ENCODE data around the gene VEGFC. TPM values are rescaled to one million over a fixed set of nuclear protein-coding genes. Genes with fewer than 3 reads are reported as not detected.

The VEGFC gene
- total and polyA plus RNA-seq, 12 donors, result 5.4 to 14.4 (median 8.7) TPM

GRCh38 chr4:176805155-176805554, 12.4 kb upstream of the VEGFC start:
- DNase-seq (no peak), ATAC-seq (no peak)
- Histone ChIP-seq H3K4me3 (no peak overlapping the region), H3K27ac (no peak overlapping the region), H3K27me3 (no peaks in the 10 kb centered on the region), H3K4me1 (no peaks in the 10 kb centered on the region), H3K9me3 (peaks cover 0 to 22% (median 5%) of the 10 kb centered on the region in 11 donors), H3K36me3 (no peaks in the 10 kb centered on the region)
- TF ChIP-seq, protein P1, sequence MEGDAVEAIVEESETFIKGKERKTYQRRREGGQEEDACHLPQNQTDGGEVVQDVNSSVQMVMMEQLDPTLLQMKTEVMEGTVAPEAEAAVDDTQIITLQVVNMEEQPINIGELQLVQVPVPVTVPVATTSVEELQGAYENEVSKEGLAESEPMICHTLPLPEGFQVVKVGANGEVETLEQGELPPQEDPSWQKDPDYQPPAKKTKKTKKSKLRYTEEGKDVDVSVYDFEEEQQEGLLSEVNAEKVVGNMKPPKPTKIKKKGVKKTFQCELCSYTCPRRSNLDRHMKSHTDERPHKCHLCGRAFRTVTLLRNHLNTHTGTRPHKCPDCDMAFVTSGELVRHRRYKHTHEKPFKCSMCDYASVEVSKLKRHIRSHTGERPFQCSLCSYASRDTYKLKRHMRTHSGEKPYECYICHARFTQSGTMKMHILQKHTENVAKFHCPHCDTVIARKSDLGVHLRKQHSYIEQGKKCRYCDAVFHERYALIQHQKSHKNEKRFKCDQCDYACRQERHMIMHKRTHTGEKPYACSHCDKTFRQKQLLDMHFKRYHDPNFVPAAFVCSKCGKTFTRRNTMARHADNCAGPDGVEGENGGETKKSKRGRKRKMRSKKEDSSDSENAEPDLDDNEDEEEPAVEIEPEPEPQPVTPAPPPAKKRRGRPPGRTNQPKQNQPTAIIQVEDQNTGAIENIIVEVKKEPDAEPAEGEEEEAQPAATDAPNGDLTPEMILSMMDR (IDR thresholded peaks at IDR 0.05), result no peak
- intact Hi-C loops (cut with DNase I), result no loop called here

DNA sequence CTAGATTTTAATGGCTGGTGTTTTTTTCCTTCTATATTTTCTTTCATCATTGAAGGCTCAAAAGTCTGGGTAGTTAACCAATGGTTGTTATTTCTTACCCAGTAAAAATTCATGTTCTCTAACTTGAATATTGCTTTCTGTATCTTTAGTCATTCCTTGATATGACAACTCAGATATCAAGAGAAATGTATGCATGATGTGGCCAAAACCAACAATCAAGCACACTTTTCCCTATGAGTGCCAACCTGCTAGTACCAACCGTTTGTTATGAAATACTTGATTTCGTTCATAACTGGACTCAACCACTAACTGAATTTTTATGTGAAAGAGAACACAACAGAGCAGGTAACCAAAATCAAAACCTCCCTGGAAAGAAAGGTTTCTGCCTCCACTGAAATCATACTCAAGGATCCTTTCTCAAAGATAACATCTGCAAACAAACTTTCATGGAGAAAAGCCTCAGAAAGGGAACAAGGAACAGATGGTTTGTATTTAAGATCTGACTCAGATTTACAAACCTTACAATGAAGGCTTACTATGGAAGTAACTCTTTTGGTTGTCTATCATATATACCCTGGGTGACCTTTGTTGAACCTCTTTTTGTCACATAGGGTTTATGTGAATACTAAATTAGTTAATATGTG, 8.3 kb upstream of the VEGFC start:
- Histone ChIP-seq H3K4me1 (no peaks in the 10 kb centered on the region), H3K9me3 (no peaks in the 10 kb centered on the region), H3K4me3 (no peak overlapping the region), H3K36me3 (no peaks in the 10 kb centered on the region), H3K27me3 (no peaks in the 10 kb centered on the region), H3K27ac (no peak overlapping the region)
- WGBS, 2 donors, result 0 to 37% methylated on average over 2 of the region's 2 CpGs
- TF ChIP-seq, protein P1 (IDR thresholded peaks at IDR 0.05), result no peak
- DNase-seq (no peak), ATAC-seq (no peak)
- intact Hi-C loops (cut with DNase I), result no loop called here

DNA sequence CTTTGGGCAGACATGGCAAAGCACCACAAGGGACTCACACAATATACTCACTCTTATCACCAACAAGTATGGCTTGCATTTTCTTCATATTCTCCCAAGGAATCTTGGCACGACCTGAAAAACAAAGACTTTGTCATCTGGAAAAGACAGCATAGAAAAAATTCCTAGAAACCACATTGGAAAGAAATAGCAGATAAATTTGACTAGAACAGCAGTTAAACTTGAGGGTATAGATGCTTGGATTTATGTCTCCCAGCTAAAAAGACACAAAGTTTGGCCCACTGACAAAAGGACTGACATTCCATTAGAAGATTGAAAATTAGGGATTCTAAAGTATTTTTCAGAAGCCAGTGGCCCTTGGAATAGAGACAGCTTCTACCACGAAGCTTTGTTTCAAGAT, 6.9 kb upstream of the VEGFC start:
- H3K36me3 ChIP-seq, result no peaks in the 10 kb centered on the region
- no peaks in the 10 kb centered on the region for H3K27me3 ChIP-seq
- DNase-seq, result no peak
- H3K27ac ChIP-seq, result no peak overlapping the region
- H3K9me3 ChIP-seq, result no peaks in the 10 kb centered on the region
- no peak overlapping the region for H3K4me3 ChIP-seq
- no peak for ATAC-seq
- WGBS, 2 donors, result 70 to 75% methylated on average over 2 of the region's 2 CpGs
- intact Hi-C loops (cut with DNase I), result loop anchor here in 6 of 10 donors (10.0 kb wide), 2 partner anchors 235 to 245 kb away; no protein-coding TSS in a partner anchor
- no peaks in the 10 kb centered on the region for H3K4me1 ChIP-seq
- TF ChIP-seq, protein P1 (IDR thresholded peaks at IDR 0.05), result no peak

GRCh38 chr4:176798540-176798939, 5.8 kb upstream of the VEGFC start:
- Histone ChIP-seq H3K9me3 (no peaks in the 10 kb centered on the region), H3K27ac (no peak overlapping the region), H3K4me3 (no peak overlapping the region), H3K27me3 (peaks cover 0 to 10% (median 0%) of the 10 kb centered on the region in 7 donors), H3K36me3 (no peaks in the 10 kb centered on the region), H3K4me1 (peaks cover 0 to under 1% (median 0%) of the 10 kb centered on the region in 9 donors)
- TF ChIP-seq, protein P1 (IDR thresholded peaks at IDR 0.05), result no peak
- ATAC-seq (no peak), DNase-seq (no peak)
- WGBS, 2 donors, result 58 to 87% methylated on average over 1 of the region's 1 CpG
- intact Hi-C loops (cut with DNase I), result loop anchor here in 6 of 10 donors (10.0 kb wide), 2 partner anchors 234 to 246 kb away; no protein-coding TSS in a partner anchor
